GM23338 (cell line): ENCODE measurements around the gene SLC38A10. TPM values are rescaled to one million over a fixed set of nuclear protein-coding genes. Genes with fewer than 3 reads are reported as not detected.

ENCODE experiments used
- ATAC-seq: fragments of 200-7000 bp; cut with Tn5 transposase; 3 replicates; pipeline ENCODE4 v1.9.1; 2020
- DNase-seq: peaks from one replicate; pipeline ENCODE4 v3.0.0-alpha.2; 2015; ENCODE audit warnings: low spot score
- H2AFZ ChIP-seq: fragments of 200-600 bp; sonication (generic); 2 replicates; pipeline ENCODE4 v1.8.0; 2016; ENCODE audit warnings: antibody characterized with exemption, mild to moderate bottlenecking, moderate library complexity
- H3F3A ChIP-seq: fragments of 200-600 bp; sonication (generic); replicated peaks from 2 replicates; pipeline ENCODE4 v1.8.0; 2017; ENCODE audit warnings: antibody characterized with exemption, mixed run types, low read depth
- H3K27ac ChIP-seq: fragments of 200-600 bp; sonication (generic); 2 replicates; pipeline ENCODE4 v1.6.1; 2016; ENCODE audit warnings: low read depth
- H3K27me3 ChIP-seq: fragments of 200-600 bp; sonication (generic); 2 replicates; pipeline ENCODE4 v1.8.0; 2016; ENCODE audit warnings: mild to moderate bottlenecking, mixed run types, moderate library complexity; ENCODE audit not compliant: insufficient read depth
- H3K36me3 ChIP-seq: fragments of 200-600 bp; sonication (generic); 2 replicates; pipeline ENCODE4 v1.8.0; 2016; ENCODE audit warnings: mild to moderate bottlenecking; ENCODE audit not compliant: insufficient read depth
- H3K4me1 ChIP-seq: fragments of 200-600 bp; sonication (generic); 2 replicates; pipeline ENCODE4 v1.8.0; 2016; ENCODE audit warnings: mild to moderate bottlenecking, moderate library complexity; ENCODE audit not compliant: insufficient read depth
- H3K4me2 ChIP-seq: fragments of 200-600 bp; sonication (generic); 2 replicates; pipeline ENCODE4 v1.7.1; 2017; ENCODE audit warnings: mixed run types
- H3K4me3 ChIP-seq: fragments of 200-600 bp; sonication (generic); 2 replicates; pipeline ENCODE4 v1.6.1; 2016; ENCODE audit warnings: mixed run types
- H3K79me2 ChIP-seq: fragments of 200-600 bp; sonication (generic); replicated peaks from 2 replicates; pipeline ENCODE4 v1.8.0; 2017; ENCODE audit warnings: mild to moderate bottlenecking; ENCODE audit not compliant: insufficient read depth
- H3K9me2 ChIP-seq: fragments of 200-600 bp; sonication (generic); 2 replicates; pipeline ENCODE4 v1.8.0; 2017; ENCODE audit not compliant: insufficient read depth
- H4K20me1 ChIP-seq: fragments of 200-600 bp; sonication (generic); replicated peaks from 2 replicates; pipeline ENCODE4 v1.8.0; 2017; ENCODE audit warnings: mild to moderate bottlenecking; ENCODE audit not compliant: insufficient read depth
- H3K27ac Mint-ChIP-seq: 2 replicates; pipeline ENCODE4 v1.8.0; 2020; ENCODE audit warnings: inconsistent platforms, mild to moderate bottlenecking, moderate library complexity, mixed read lengths
- H3K27me3 Mint-ChIP-seq: 3 replicates; pipeline ENCODE4 v1.8.0; 2022; ENCODE audit warnings: low read depth, mild to moderate bottlenecking, moderate library complexity, mixed read lengths, inconsistent platforms; ENCODE audit not compliant: insufficient read depth, poor library complexity
- H3K36me3 Mint-ChIP-seq: 3 replicates; pipeline ENCODE4 v1.8.0; 2021; ENCODE audit warnings: low read depth, mild to moderate bottlenecking, inconsistent platforms, moderate library complexity, mixed read lengths
- H3K4me1 Mint-ChIP-seq: 3 replicates; pipeline ENCODE4 v1.8.0; 2020; ENCODE audit warnings: mild to moderate bottlenecking, inconsistent platforms, mixed read lengths
- H3K4me3 Mint-ChIP-seq: 3 replicates; pipeline ENCODE4 v1.8.0; 2021; ENCODE audit warnings: moderate library complexity, mild to moderate bottlenecking, inconsistent platforms, mixed read lengths
- H3K9me3 Mint-ChIP-seq: 3 replicates; pipeline ENCODE4 v1.8.0; 2020; ENCODE audit warnings: moderate library complexity, mild to moderate bottlenecking, inconsistent platforms, mixed read lengths
- CREB1 ChIP-seq: fragments of 250-450 bp; sonication (Bioruptor Pico); IDR thresholded peaks from 2 replicates; pipeline ENCODE4 v1.5.0; 2020; ENCODE audit warnings: low read depth, mild to moderate bottlenecking, moderate library complexity
- EZH2 ChIP-seq: fragments of 200-600 bp; sonication (generic); IDR thresholded peaks from one replicate; pipeline ENCODE4 v1.8.0; 2017; ENCODE audit warnings: antibody characterized with exemption, mild to moderate bottlenecking, low read depth; ENCODE audit not compliant: unreplicated experiment
- EZH2phosphoT487 ChIP-seq: fragments of 200-600 bp; sonication (generic); IDR thresholded peaks from one replicate; pipeline ENCODE4 v1.8.1; 2018; ENCODE audit warnings: antibody characterized with exemption; ENCODE audit not compliant: unreplicated experiment
- JUNB ChIP-seq: IDR thresholded peaks from one replicate; pipeline ENCODE4 v1.6.1; 2016; ENCODE audit warnings: antibody characterized with exemption; ENCODE audit not compliant: unreplicated experiment
- NANOG ChIP-seq: IDR thresholded peaks from 2 replicates; pipeline ENCODE4 v1.6.1; 2016; ENCODE audit warnings: antibody characterized with exemption, borderline replicate concordance
- POLR2AphosphoS5 ChIP-seq: IDR thresholded peaks from 2 replicates; pipeline ENCODE4 v1.6.1; 2016; ENCODE audit warnings: antibody characterized with exemption, low read depth
- ZNF114 ChIP-seq: fragments of 250-450 bp; sonication (Bioruptor Pico); IDR thresholded peaks from 2 replicates; pipeline ENCODE4 v1.5.0; 2020; ENCODE audit warnings: mild to moderate bottlenecking, moderate library complexity
- ZNF331 ChIP-seq: fragments of 250-450 bp; sonication (Bioruptor Pico); IDR thresholded peaks from 2 replicates; pipeline ENCODE4 v1.5.0; 2020; ENCODE audit warnings: low read depth, mild to moderate bottlenecking, moderate library complexity
- polyA plus RNA-seq: library from polyadenylated mRNA; unstranded; fragments of >200 nt; fragmentation: Nextera tagmentation; extraction: Ambion mirVana; gene quantifications from 2 replicates; pipeline ENCODE4 v1.2.1, GENCODE V29; 2016
- total RNA-seq: library from RNA; depleted of rRNA; stranded (reverse); fragments of >200 nt; shearing (Covaris generic); gene quantifications from 2 replicates; pipeline ENCODE4 v1.2.3, GENCODE V29; 2014
- TF ChIP-seq, protein P1 (sequence below): IDR thresholded peaks from one replicate; pipeline ENCODE4 v1.6.1; 2018; ENCODE audit warnings: antibody characterized with exemption; ENCODE audit not compliant: unreplicated experiment
- TF ChIP-seq, protein P2 (sequence below): IDR thresholded peaks from 2 replicates; pipeline ENCODE4 v1.6.1; 2016; ENCODE audit warnings: antibody characterized with exemption
- TF ChIP-seq, protein P3 (sequence below): fragments of 250-450 bp; sonication (Bioruptor Pico); IDR thresholded peaks from 2 replicates; pipeline ENCODE4 v1.5.0; 2020; ENCODE audit warnings: mild to moderate bottlenecking, moderate library complexity
- TF ChIP-seq, protein P4 (sequence below), 2 experiments: fragments of 200-600 bp in 1 of 2; sonication (generic) in 1 of 2; conservative IDR thresholded peaks; 2 replicates each; pipeline versions ENCODE4 v1.5.1 to v1.6.1; 2016 to 2017; ENCODE audit warnings: antibody characterized with exemption in 2 of 2, low read depth in 2 of 2, mild to moderate bottlenecking in 2 of 2, moderate library complexity in 1 of 2

The SLC38A10 gene
- total and polyA plus RNA-seq, 2 experiments from 2014 or later, result 17.1 to 55.8 TPM

DNA sequence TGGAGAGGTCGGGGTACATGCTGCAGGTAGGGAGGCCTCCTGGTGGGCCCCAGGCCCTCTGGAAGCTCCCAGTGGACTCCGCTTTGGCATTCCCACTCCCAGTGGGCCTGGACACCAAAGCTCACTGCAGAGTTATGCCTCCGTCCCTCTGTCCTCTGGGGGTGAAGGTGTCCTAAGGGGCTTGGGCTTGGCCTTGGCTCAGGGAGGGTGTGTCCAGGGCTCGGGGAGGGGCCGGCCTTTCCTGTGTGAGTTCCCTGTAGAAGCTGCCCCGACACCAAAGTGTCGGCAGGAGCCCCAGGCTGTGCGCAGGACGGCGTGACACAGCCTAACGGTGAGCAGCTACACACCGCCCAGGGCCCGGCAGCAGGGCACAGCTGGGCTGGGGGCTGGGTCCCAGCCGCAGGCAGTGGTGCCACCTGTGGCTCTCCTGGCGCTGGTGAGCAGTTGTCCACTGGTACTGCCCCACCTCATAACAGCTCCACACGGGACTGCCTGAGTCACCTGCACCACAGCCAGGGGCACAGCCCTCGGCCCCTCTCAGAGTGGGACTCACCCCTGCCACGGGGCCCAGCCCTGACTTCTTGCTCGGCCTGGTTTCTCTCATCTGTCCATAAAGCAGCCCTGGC is 62.4 kb downstream of the SLC38A10 start:
- no peaks in the 10 kb centered on the region for H3K36me3 ChIP-seq

More for the DNA sequence above, 62.4 kb downstream of the SLC38A10 start:
- H2AFZ ChIP-seq, result no peak overlapping the region
- DNase-seq (no peak), ATAC-seq (no peak)
- H3K27ac ChIP-seq, result no peak overlapping the region
- peaks cover 1% of the 10 kb centered on the region for H3K4me1 Mint-ChIP-seq
- no peaks in the 10 kb centered on the region; the same call in none of the 2 replicates for H3K79me2 ChIP-seq
- no peaks in the 10 kb centered on the region for H3K27me3 ChIP-seq
- H3K4me1 ChIP-seq, result no peaks in the 10 kb centered on the region
- H3K9me2 ChIP-seq, result no peaks in the 10 kb centered on the region
- H3K9me3 Mint-ChIP-seq, result no peaks in the 10 kb centered on the region
- no peaks in the 10 kb centered on the region for H4K20me1 ChIP-seq
- H3K4me3 Mint-ChIP-seq, result no peak overlapping the region
- H3K36me3 Mint-ChIP-seq, result peaks cover 15% of the 10 kb centered on the region
- H3K4me3 ChIP-seq, result no peak overlapping the region
- no peak overlapping the region for H3K27ac Mint-ChIP-seq
- H3F3A ChIP-seq, result no peaks in the 10 kb centered on the region
- TF ChIP-seq, protein P1, sequence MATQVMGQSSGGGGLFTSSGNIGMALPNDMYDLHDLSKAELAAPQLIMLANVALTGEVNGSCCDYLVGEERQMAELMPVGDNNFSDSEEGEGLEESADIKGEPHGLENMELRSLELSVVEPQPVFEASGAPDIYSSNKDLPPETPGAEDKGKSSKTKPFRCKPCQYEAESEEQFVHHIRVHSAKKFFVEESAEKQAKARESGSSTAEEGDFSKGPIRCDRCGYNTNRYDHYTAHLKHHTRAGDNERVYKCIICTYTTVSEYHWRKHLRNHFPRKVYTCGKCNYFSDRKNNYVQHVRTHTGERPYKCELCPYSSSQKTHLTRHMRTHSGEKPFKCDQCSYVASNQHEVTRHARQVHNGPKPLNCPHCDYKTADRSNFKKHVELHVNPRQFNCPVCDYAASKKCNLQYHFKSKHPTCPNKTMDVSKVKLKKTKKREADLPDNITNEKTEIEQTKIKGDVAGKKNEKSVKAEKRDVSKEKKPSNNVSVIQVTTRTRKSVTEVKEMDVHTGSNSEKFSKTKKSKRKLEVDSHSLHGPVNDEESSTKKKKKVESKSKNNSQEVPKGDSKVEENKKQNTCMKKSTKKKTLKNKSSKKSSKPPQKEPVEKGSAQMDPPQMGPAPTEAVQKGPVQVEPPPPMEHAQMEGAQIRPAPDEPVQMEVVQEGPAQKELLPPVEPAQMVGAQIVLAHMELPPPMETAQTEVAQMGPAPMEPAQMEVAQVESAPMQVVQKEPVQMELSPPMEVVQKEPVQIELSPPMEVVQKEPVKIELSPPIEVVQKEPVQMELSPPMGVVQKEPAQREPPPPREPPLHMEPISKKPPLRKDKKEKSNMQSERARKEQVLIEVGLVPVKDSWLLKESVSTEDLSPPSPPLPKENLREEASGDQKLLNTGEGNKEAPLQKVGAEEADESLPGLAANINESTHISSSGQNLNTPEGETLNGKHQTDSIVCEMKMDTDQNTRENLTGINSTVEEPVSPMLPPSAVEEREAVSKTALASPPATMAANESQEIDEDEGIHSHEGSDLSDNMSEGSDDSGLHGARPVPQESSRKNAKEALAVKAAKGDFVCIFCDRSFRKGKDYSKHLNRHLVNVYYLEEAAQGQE, result no peak
- TF ChIP-seq NANOG, result no peak
- no peak for TF ChIP-seq JUNB
- TF ChIP-seq EZH2, result no peak
- no peak for TF ChIP-seq POLR2AphosphoS5
- TF ChIP-seq, protein P2, sequence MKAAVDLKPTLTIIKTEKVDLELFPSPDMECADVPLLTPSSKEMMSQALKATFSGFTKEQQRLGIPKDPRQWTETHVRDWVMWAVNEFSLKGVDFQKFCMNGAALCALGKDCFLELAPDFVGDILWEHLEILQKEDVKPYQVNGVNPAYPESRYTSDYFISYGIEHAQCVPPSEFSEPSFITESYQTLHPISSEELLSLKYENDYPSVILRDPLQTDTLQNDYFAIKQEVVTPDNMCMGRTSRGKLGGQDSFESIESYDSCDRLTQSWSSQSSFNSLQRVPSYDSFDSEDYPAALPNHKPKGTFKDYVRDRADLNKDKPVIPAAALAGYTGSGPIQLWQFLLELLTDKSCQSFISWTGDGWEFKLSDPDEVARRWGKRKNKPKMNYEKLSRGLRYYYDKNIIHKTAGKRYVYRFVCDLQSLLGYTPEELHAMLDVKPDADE, result no peak
- no peak for TF ChIP-seq ZNF114
- TF ChIP-seq, protein P3, sequence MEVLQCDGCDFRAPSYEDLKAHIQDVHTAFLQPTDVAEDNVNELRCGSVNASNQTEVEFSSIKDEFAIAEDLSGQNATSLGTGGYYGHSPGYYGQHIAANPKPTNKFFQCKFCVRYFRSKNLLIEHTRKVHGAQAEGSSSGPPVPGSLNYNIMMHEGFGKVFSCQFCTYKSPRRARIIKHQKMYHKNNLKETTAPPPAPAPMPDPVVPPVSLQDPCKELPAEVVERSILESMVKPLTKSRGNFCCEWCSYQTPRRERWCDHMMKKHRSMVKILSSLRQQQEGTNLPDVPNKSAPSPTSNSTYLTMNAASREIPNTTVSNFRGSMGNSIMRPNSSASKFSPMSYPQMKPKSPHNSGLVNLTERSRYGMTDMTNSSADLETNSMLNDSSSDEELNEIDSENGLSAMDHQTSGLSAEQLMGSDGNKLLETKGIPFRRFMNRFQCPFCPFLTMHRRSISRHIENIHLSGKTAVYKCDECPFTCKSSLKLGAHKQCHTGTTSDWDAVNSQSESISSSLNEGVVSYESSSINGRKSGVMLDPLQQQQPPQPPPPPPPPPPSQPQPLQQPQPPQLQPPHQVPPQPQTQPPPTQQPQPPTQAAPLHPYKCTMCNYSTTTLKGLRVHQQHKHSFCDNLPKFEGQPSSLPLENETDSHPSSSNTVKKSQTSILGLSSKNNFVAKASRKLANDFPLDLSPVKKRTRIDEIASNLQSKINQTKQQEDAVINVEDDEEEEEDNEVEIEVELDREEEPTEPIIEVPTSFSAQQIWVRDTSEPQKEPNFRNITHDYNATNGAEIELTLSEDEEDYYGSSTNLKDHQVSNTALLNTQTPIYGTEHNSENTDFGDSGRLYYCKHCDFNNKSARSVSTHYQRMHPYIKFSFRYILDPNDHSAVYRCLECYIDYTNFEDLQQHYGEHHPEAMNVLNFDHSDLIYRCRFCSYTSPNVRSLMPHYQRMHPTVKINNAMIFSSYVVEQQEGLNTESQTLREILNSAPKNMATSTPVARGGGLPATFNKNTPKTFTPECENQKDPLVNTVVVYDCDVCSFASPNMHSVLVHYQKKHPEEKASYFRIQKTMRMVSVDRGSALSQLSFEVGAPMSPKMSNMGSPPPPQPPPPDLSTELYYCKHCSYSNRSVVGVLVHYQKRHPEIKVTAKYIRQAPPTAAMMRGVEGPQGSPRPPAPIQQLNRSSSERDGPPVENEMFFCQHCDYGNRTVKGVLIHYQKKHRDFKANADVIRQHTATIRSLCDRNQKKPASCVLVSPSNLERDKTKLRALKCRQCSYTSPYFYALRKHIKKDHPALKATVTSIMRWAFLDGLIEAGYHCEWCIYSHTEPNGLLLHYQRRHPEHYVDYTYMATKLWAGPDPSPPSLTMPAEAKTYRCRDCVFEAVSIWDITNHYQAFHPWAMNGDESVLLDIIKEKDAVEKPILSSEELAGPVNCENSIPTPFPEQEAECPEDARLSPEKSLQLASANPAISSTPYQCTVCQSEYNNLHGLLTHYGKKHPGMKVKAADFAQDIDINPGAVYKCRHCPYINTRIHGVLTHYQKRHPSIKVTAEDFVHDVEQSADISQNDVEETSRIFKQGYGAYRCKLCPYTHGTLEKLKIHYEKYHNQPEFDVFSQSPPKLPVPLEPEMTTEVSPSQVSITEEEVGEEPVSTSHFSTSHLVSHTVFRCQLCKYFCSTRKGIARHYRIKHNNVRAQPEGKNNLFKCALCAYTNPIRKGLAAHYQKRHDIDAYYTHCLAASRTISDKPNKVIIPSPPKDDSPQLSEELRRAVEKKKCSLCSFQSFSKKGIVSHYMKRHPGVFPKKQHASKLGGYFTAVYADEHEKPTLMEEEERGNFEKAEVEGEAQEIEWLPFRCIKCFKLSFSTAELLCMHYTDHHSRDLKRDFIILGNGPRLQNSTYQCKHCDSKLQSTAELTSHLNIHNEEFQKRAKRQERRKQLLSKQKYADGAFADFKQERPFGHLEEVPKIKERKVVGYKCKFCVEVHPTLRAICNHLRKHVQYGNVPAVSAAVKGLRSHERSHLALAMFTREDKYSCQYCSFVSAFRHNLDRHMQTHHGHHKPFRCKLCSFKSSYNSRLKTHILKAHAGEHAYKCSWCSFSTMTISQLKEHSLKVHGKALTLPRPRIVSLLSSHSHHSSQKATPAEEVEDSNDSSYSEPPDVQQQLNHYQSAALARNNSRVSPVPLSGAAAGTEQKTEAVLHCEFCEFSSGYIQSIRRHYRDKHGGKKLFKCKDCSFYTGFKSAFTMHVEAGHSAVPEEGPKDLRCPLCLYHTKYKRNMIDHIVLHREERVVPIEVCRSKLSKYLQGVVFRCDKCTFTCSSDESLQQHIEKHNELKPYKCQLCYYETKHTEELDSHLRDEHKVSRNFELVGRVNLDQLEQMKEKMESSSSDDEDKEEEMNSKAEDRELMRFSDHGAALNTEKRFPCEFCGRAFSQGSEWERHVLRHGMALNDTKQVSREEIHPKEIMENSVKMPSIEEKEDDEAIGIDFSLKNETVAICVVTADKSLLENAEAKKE, result no peak
- TF ChIP-seq EZH2phosphoT487, result no peak
- TF ChIP-seq, protein P4, sequence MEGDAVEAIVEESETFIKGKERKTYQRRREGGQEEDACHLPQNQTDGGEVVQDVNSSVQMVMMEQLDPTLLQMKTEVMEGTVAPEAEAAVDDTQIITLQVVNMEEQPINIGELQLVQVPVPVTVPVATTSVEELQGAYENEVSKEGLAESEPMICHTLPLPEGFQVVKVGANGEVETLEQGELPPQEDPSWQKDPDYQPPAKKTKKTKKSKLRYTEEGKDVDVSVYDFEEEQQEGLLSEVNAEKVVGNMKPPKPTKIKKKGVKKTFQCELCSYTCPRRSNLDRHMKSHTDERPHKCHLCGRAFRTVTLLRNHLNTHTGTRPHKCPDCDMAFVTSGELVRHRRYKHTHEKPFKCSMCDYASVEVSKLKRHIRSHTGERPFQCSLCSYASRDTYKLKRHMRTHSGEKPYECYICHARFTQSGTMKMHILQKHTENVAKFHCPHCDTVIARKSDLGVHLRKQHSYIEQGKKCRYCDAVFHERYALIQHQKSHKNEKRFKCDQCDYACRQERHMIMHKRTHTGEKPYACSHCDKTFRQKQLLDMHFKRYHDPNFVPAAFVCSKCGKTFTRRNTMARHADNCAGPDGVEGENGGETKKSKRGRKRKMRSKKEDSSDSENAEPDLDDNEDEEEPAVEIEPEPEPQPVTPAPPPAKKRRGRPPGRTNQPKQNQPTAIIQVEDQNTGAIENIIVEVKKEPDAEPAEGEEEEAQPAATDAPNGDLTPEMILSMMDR (conservative IDR thresholded peaks at IDR 0.05; ENCODE audit: low read depth in 2 of 2), result no peak
- TF ChIP-seq CREB1 (CRISPR knock-in tag), result no peak
- no peak for TF ChIP-seq ZNF331 (CRISPR knock-in tag)
- peaks cover 6% of the 10 kb centered on the region for H3K27me3 Mint-ChIP-seq
- H3K4me2 ChIP-seq, result no peak overlapping the region
